Uterus (tissue), 2 donors: Measurements from ENCODE around the gene ZC2HC1B.

Experiments
- POLR2A ChIP-seq, 2 donors: fragments of 450-650 bp; IDR thresholded peaks; one replicate each; pipeline ENCODE4 v1.6.1; 2016; ENCODE audit warnings: antibody characterized with exemption in 2 of 2, mild to moderate bottlenecking in 1 of 2, moderate library complexity in 1 of 2
- TF ChIP-seq, protein P1 (sequence below), 4 experiments: fragments of 200-600 bp in 2 of 4; fragments of 450-650 bp in 2 of 4; sonication (generic) in 2 of 4; IDR thresholded peaks; one replicate each; pipeline ENCODE4 v1.5.1; 2016 to 2019; ENCODE audit warnings: antibody characterized with exemption in 4 of 4, mild to moderate bottlenecking in 2 of 4, moderate library complexity in 1 of 4

DNA sequence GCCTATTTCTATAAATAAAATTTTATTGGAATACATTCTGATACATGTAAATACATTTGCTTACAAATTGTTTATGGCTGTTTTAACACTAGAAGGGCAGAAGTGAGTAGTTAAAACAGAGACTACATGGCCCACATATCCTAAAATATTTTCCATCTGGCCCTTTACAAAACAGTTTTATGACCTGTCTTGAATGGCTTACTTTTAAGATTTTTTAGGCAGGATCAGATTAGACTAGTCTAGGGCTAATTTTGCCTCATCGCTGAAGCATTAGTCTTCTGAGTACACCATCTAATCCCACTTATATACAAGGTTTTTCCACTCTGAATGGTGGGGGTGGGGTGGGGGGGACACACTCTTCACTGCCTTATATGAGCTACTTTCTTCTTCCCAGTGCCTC is 116.6 kb downstream of the ZC2HC1B start:
- TF ChIP-seq, protein P1, sequence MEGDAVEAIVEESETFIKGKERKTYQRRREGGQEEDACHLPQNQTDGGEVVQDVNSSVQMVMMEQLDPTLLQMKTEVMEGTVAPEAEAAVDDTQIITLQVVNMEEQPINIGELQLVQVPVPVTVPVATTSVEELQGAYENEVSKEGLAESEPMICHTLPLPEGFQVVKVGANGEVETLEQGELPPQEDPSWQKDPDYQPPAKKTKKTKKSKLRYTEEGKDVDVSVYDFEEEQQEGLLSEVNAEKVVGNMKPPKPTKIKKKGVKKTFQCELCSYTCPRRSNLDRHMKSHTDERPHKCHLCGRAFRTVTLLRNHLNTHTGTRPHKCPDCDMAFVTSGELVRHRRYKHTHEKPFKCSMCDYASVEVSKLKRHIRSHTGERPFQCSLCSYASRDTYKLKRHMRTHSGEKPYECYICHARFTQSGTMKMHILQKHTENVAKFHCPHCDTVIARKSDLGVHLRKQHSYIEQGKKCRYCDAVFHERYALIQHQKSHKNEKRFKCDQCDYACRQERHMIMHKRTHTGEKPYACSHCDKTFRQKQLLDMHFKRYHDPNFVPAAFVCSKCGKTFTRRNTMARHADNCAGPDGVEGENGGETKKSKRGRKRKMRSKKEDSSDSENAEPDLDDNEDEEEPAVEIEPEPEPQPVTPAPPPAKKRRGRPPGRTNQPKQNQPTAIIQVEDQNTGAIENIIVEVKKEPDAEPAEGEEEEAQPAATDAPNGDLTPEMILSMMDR (IDR thresholded peaks at IDR 0.05): no peak
- TF ChIP-seq POLR2A (IDR thresholded peaks at IDR 0.05): no peak
